T-helper 1 cell (primary cell): Measurements from ENCODE around the gene ACOT9.
"Not testable (repeated sequence)": the region's sequence is repeated elsewhere in the genome, so short reads cannot be mapped to it uniquely, and the experiment has no call there.

Experiments used
- DNase-seq, 5 donors: peaks; one replicate each; pipeline ENCODE4 v3.0.0-alpha.2; 2012 to 2020

The ACOT9 gene

DNA sequence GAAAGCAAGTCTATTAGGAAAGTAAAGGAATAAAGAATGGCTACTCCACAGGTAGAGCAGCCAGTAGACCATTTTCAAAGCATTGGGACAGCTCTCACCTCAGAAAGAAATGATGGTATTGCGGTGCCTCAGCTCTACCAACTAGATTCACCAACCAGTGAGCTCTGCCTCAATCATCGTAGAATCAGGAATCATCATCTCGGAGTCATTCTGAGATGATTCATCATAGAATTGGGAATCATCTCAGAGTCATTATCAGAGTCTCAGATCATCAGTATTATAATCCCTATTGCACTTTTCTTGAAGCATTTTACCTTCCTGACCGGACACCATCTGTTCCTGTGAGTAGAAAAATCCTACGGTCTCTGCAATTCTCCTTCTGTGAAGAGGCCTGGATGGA is 22.4 kb upstream of the ACOT9 start:
- no peak for DNase-seq

GRCh38 chrX:23764188-23764984 is 21.3 kb upstream of the ACOT9 start:
- no peak for DNase-seq

DNA sequence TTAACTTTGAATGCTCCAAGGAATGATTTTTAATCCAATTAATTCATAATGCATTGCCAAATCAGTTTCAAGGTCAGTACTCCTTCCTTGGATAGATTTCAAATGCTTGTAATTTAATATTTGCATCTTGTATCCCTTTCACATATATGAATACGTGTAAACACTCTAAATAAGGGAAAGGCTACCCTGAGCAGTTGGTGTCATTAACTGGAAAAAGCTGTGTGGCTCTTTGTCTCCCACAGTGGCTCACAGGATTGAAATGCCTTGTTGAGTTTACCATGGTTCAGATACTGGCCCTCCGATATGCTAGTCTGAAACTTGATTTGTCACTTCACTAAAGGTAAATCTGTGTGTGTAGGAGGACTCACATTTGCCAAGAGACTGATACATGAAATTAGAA is 16.7 kb upstream of the ACOT9 start:
- no peak for DNase-seq

DNA sequence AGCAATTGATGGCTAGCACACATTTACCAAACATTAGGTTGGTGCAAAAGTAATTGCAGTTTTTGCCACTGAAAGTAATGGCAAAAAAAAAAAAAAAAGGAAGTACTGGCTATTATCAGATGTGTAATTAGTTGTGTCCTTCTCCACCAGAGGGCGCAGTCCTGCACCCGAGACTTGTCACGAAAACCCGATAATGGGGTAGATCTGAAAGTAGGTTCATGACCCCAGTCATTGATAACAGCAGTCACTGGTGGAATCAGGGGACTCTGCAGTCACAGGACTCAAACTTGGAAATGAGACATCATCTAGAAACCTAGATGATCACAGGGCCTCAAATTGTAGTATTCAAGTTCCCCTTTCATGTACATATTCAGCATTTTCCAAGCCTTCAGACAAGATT is 13.1 kb upstream of the ACOT9 start:
- peak; percentile 19 to 72 (median 46) for DNase-seq

GRCh38 chrX:23754664-23755063 is 11.6 kb upstream of the ACOT9 start:
- DNase-seq = no peak

- DNase-seq = no peak
Measured at GRCh38 chrX:23752740-23753415, 9.8 kb upstream of the ACOT9 start.

GRCh38 chrX:23749576-23749975 is 6.5 kb upstream of the ACOT9 start:
- DNase-seq = no peak

- no peak for DNase-seq
Measured at GRCh38 chrX:23749129-23749528, 6.1 kb upstream of the ACOT9 start.

DNA sequence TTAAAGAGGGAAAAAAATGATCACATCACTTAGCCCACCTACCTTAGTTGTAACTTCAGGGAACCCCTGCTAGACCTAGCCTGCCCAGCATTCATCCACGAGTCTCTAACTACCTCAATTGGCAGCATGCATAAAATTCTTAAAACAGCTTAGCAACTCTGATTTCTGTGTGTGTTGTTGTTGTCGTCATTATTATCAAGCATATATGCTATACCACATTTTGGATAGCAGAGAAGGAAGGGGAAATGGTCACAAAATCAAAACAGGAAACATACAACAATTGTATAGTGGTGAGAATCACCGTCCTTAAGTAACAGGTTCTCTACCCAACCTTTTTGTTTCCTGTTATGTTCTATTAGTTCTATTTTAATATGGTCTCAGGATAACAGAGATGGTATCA is 2.7 kb upstream of the ACOT9 start:
- DNase-seq = peak in 1 of 5 donors; percentile 46

GRCh38 chrX:23743623-23743971 is 521 bp upstream of the ACOT9 start:
- not testable (repeated sequence) for DNase-seq

GRCh38 chrX:23742174-23742696 is 841 bp downstream of the ACOT9 start:
- peak in 1 of 5 donors; percentile 8 for DNase-seq

DNA sequence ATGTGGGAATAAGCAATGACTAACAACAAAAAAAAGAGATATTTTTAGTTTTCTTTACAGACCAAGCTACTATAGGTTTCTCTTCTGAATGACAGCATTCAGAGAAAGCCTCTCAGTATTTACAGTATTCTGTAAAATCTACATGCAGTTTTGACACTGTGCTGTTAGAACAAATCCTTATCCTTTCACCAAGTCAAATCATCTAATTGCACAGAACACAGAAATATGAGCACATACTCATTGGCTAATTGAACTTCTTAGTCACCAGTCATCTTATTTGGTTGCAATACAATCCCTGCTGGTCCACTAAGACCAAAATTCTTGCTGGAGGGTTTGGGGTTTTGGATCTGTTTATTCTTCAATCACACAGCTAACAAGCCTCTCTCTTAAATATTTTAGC is 5.7 kb downstream of the ACOT9 start:
- no peak for DNase-seq

DNA sequence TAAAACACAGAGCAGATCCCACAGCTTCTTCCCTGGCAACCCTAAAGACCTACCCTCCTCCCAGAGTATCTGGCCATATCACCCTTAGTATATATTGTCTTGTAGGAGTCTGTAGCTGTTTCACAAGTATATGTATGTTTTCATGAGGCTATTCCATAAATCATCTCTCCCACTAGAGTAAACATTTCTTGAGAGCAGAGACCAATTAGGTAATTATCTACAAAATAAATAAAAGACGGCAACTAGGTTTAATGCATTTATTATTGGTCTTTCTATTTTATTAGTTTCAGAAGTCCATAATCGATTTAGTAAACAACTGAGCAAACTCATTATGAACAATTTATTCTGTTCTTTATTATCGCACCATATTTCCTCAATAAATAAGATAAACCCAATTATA is 7.0 kb downstream of the ACOT9 start:
- DNase-seq = no peak

- peak in 1 of 5 donors; percentile 82 for DNase-seq
Measured at GRCh38 chrX:23732704-23733103, 10.4 kb downstream of the ACOT9 start.

- no peak for DNase-seq
Measured at GRCh38 chrX:23731951-23732350, 11.1 kb downstream of the ACOT9 start.

GRCh38 chrX:23729214-23729613 is 13.9 kb downstream of the ACOT9 start:
- DNase-seq = no peak

DNA sequence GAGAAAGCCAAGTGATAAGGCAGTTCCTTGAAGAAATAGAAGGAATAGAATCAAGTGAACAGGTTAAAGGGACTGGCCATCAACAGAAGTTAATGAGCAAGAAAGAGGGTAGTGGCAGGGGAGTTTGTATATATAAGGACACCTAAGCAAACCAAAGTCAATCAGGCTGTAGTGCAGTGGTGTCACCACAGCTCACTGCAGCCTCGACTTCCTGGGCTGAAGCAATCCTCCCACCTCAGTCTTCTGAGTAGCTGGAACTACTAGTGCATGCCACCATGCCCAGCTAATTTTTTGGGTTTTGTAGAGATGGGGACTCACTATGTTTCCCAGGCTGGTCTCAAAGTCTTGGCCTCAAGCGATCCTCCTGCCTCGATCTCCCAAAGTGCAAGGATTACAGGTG is 15.9 kb downstream of the ACOT9 start:
- DNase-seq = no peak

DNA sequence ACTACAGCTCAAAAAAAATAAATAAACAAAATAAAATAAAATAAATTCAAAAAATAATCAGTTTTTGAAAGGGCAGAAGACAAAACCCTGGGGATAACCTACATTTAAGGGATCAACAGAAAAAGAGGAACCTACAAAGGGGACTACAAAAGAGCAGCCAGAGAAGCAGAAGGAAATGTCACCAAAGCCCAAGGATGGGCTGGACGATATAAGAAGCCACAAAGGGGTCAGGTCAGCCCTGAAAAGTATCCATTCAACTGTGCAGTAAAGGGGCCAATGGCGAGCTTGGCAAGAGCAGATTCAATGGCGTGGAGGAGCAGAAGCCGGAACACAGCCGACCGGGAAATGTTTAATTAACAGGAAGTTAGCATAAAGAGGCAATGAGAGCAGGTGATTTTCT is 16.9 kb downstream of the ACOT9 start:
- no peak for DNase-seq

GRCh38 chrX:23720117-23720677 is 22.9 kb downstream of the ACOT9 start:
- no peak for DNase-seq

DNA sequence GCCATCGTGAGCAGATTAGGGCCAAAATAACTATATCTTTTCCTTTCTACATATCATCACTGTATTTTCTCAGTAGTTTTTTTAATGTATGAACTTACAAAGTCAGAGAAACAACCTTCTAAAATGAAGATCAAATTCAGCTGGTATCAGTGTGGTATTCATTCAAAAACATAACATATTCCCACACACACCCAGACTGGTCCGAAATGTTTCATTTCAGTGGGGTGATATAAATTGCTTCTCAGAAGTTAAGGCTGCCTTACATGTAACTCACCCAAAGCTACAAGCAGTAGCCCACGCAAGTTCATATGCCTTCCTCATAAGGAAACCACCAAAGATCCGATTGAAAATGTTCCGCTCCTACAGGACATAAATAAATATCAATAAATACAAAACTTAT is 37.8 kb downstream of the ACOT9 start:
- no peak for DNase-seq

DNA sequence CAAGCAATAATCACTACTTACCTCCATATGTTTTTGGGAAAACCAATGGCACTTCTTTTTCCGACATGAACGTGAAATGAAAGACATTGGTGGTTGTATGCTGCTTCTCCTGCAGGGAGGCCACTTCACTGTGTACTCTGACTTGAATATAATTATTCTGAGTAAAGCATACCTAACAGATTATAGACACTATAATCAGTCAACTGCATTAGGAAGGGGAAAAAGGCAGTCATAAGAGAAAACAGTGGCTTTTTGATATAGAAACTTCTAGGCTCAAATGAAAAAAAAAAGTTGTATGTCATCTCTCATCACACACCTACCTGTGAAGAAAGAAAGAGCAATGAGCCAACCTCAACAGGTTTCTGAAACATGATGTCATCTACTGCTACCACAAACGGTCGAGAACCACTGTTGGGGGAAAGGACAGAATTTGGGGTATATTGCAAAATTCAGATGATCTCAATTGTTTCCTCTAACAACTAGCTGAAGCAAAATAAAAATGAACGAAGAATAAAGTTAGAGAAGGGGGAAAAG is 38.3 kb downstream of the ACOT9 start:
- no peak for DNase-seq

DNA sequence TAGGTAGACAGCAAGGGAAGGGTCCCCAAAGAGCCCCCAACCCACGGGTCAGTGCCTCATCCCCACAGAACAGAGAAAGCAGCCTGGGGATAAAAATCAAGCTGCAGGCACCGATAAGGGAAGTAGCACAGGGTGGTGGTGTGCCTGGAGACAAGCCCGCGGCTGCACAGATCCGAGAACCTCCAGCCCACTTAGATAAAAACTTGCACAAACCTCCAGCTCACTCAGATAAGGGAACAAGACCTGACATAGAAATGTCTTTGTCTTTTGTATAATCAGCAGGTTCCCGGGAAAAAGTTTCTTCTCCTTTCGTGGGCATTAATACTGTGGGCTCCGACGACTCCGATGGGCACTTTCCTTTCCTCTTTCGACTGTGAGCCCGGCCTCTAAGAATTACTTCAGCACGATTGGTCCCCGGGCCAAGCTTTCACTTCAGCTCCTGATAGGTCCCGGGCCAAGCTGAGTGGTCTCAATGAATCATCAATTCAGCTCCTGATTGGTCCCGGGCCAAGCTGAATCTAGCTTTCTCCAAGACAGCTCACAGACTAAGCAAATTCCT is 43.4 kb downstream of the ACOT9 start:
- no peak for DNase-seq

GRCh38 chrX:23694606-23695005 is 48.5 kb downstream of the ACOT9 start:
- DNase-seq = peak; percentile 8 to 35 (median 14)
